Measurements from ENCODE around the gene THAP4.

- TF ChIP-seq RFX5 (IDR thresholded peaks at IDR 0.05; ENCODE audit: low read length) (no peak), GATA2 (CRISPR knock-in tag; IDR thresholded peaks at IDR 0.05) (no peak), TCF12 (IDR thresholded peaks at IDR 0.05) (no peak), NFIC (IDR thresholded peaks at IDR 0.05; ENCODE audit: borderline replicate concordance) (no peak), SMC3 (IDR thresholded peaks at IDR 0.05; ENCODE audit: low read depth, low read length) (no peak)
- TF ChIP-seq, protein P1, sequence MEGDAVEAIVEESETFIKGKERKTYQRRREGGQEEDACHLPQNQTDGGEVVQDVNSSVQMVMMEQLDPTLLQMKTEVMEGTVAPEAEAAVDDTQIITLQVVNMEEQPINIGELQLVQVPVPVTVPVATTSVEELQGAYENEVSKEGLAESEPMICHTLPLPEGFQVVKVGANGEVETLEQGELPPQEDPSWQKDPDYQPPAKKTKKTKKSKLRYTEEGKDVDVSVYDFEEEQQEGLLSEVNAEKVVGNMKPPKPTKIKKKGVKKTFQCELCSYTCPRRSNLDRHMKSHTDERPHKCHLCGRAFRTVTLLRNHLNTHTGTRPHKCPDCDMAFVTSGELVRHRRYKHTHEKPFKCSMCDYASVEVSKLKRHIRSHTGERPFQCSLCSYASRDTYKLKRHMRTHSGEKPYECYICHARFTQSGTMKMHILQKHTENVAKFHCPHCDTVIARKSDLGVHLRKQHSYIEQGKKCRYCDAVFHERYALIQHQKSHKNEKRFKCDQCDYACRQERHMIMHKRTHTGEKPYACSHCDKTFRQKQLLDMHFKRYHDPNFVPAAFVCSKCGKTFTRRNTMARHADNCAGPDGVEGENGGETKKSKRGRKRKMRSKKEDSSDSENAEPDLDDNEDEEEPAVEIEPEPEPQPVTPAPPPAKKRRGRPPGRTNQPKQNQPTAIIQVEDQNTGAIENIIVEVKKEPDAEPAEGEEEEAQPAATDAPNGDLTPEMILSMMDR (IDR thresholded peaks at IDR 0.05) = no peak
- TF ChIP-seq, protein P2, sequence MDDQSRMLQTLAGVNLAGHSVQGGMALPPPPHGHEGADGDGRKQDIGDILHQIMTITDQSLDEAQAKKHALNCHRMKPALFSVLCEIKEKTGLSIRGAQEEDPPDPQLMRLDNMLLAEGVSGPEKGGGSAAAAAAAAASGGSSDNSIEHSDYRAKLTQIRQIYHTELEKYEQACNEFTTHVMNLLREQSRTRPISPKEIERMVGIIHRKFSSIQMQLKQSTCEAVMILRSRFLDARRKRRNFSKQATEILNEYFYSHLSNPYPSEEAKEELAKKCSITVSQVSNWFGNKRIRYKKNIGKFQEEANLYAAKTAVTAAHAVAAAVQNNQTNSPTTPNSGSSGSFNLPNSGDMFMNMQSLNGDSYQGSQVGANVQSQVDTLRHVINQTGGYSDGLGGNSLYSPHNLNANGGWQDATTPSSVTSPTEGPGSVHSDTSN (IDR thresholded peaks at IDR 0.05) = no peak
Measured at GRCh38 chr2:241670333-241671110, 33.6 kb upstream of the THAP4 start.
